Heart left ventricle (tissue), 13 donors: ENCODE measurements around the gene ANXA9.

Experiments
- POLR2A ChIP-seq, 2 donors: fragments of 450-650 bp; IDR thresholded peaks; one replicate each; pipeline ENCODE4 v1.6.1; 2017; ENCODE audit warnings: antibody characterized with exemption in 2 of 2, mild to moderate bottlenecking in 2 of 2, moderate library complexity in 2 of 2
- TF ChIP-seq, protein P1 (sequence below), 12 donors: fragments of 200-600 bp; sonication (generic) in 4 of 12; IDR thresholded peaks; one replicate each; pipeline versions ENCODE4 v1.5.0 to v1.8.0; 2018 to 2022; ENCODE audit warnings: antibody characterized with exemption in 12 of 12, mild to moderate bottlenecking in 5 of 12
- donor health status: ischemic (EF 13 %, LVEDD 7.1; RV severe dilation, severe dysfunction).
- donor health status: DM: no; HTN: yes; CAD: no.
- donor health status: DM: no; HTN: no; CAD: no.
- donor health status: ischemic (EF 25% LVEDD 6.9; RV normal size, moderate dysfunction).
- donor health status: ischemic (EF 25% LVEDD 5.7; RV mildly dilated, moderate dysfunction).
- donor health status: ischemic (EF 35%, LVEDD 5.7; RV mildly dilated, moderate dysfunction).
- donor health status: nonischemic (EF 11% LVEDD 7.7; RV severe dilation, severe dysfunction).
- donor health status: DM: yes; HTN: yes; CAD: no.
- donor health status: PGD.
- donor health status: ischemic (EF 29% LVEDD 5.4; RV normal size, mild dysfunction).
- donor health status: nonischemic (EF 23%, LVEDD 6.1; RV moderate dilation, normal function).

DNA sequence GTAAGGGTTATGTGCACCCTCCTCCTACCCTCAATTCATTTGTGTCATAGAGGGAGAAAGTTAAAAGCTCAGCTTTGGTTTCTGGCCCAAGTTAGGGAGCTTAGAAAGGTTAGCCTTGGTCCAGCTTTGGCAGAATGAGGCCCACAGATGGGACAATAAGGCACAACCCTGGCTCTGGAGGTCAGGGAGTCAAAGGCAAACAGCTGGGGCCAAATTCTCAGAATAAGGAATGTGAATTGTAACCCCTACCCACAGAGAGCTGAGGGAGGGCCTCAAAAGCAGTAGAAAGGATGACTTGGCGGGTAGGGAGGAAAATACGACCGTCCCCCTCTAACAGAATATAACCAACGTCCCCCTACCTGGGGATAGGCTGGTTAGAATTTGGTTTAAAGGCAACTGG, 16.5 kb upstream of the ANXA9 start:
- TF ChIP-seq, protein P1, sequence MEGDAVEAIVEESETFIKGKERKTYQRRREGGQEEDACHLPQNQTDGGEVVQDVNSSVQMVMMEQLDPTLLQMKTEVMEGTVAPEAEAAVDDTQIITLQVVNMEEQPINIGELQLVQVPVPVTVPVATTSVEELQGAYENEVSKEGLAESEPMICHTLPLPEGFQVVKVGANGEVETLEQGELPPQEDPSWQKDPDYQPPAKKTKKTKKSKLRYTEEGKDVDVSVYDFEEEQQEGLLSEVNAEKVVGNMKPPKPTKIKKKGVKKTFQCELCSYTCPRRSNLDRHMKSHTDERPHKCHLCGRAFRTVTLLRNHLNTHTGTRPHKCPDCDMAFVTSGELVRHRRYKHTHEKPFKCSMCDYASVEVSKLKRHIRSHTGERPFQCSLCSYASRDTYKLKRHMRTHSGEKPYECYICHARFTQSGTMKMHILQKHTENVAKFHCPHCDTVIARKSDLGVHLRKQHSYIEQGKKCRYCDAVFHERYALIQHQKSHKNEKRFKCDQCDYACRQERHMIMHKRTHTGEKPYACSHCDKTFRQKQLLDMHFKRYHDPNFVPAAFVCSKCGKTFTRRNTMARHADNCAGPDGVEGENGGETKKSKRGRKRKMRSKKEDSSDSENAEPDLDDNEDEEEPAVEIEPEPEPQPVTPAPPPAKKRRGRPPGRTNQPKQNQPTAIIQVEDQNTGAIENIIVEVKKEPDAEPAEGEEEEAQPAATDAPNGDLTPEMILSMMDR (IDR thresholded peaks at IDR 0.05), result no peak
- no peak for TF ChIP-seq POLR2A (IDR thresholded peaks at IDR 0.05)
